CMK (cell line): Measurements from ENCODE around the gene TPD52L3.

Source experiments
- DNase-seq: peaks from one replicate; pipeline ENCODE4 v3.0.0-alpha.2; 2010; ENCODE audit warnings: low read depth

TPD52L3 gene

DNA sequence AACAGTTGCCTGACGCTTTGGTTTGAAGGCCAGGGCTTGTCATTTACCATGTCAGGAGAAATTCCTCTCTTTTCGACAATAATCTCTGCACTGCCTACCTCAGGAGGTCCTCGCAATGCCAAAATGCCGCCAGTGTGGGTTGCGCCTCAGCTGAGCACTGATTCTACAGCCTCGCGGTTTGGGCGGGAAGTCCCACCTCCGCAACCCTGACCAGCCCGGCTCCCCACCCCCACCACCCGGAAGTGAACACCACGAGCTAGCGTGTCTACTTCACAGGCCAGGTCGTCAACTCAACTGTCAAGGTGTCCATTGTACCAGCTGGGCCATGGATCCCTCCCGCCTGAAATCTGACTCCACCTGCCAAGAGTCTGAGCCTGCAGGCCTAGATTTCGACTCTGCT lies at the start of gene TPD52L3:
TPD52L3 (plus strand) TSS at position 273 of the 400 bp plus-strand sequence. CDS start 221 bp downstream, outside the sequence.
- DNase-seq: no peak

GRCh38 chr9:6301858-6302257 lies 26.3 kb upstream of the TPD52L3 start:
- no peak for DNase-seq

GRCh38 chr9:6302417-6302816 lies 25.8 kb upstream of the TPD52L3 start:
- no peak for DNase-seq

DNA sequence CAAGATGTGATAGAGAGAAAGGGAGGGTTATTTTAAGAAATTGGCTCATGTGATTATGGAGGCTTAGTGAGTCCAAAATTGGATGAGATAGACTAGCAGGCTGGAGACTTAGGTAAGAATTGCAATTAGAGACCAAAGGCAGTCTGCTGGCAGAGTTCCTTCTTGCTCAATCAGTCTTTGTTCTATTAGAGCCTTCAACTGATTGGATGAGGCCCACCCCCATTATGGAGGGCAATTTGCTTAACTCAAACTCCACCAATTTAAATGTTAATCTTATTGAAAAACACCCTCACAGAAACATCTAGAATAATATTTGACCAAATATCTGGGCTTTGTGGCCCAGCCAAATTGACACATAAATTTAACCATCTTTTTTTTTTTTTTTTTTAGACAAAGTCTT lies 23.9 kb upstream of the TPD52L3 start:
- DNase-seq: no peak

DNA sequence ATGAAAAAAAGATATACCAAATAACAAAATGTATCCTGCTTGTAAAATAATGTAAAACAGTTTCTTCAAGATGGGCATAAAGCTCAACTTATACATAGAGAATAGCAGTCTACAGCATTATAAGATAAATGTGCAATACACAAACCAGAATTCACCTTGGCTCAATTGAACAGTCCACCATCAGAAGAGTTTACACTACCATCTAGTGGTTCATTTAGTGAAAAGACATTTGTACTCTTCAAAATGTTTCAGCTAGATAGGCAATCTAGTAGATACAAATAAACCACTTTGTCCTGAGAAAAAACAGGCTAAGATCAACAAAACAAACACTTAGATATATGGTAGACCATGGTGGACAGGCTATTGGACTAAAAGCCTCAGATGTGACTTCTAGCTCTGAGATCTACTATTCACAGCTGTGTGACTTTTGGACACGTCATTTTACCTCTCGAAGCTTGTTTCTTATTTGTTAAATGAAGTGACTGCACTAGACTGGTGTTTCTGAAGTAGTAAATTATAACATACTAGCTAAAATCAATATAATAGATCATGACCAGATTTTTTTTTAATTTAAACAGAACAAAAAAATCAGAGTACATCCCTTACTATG lies 22.1 kb upstream of the TPD52L3 start:
- no peak for DNase-seq

GRCh38 chr9:6307551-6308096 lies 20.6 kb upstream of the TPD52L3 start:
- no peak for DNase-seq

- DNase-seq: no peak
These were observed 2.9 kb downstream of the TPD52L3 start for GRCh38 chr9:6330958-6331634.

DNA sequence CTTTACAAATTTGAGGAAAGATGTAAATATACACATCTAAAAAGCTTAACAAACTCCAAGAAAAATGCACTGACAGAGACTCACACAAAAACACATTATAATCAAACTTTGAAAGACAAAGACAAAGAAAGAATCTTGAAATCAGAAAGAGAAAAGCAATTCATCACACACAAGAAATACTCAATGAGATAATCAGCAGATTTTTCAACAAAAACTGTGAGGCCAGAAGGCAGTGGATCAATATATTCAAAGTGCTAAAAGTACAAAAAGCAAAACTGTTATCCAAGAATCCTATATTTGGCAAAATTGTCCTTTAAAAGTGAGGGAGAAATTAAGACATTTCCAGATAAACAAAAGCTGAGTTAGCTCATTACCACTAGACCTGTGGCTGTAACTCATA lies 6.1 kb downstream of the TPD52L3 start:
- no peak for DNase-seq

GRCh38 chr9:6348766-6349165 lies 20.6 kb downstream of the TPD52L3 start:
- DNase-seq: no peak

- DNase-seq: no peak
These were observed 23.6 kb downstream of the TPD52L3 start for GRCh38 chr9:6351737-6352136.

DNA sequence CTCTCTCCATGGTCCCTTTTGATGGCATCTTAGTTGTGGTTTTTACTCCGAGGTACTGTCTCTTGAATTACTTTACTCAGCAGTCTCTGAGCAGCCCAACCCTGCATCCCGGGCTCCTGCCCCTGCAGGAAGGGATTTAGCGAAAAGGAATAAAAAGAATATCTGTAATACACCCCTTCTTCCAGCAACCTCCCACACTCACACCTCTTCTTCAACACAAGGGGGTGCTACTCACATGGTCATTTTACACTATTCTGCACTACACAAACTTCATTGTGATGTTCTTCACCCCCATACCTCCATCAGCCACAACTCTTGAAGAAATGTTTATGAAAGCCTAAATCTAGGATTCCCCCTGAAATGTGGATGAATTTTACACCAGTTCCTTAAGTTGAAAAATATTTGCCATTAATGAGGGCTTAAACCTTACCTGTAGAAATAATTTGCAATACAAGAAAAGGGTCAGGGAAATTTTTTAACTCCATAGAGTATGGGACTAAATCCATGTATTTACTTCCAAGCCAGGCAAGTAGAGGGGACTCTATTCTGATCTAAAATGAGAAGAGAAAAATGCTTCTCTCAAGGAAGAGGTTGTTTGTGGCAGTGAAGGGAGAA lies 26.0 kb downstream of the TPD52L3 start:
- no peak for DNase-seq

DNA sequence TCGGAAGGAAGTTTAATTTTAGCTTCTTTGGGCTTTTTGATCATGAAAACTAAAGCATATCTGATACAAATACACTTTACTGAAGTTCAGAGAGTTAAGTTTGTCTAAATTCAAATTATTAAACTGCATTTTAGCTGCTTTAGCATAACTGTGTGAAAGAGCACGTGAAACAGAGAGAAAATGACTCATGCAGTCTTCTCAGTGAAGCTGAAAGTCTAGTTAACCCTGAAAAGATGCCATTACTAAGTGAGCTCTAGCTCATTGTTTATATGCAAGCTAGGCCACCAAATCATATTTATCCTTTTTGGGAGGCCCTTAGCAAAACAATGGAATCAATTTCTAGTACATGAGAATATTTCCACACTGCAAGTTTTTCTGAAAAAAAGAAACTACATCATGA lies 27.6 kb downstream of the TPD52L3 start:
- no peak for DNase-seq

DNA sequence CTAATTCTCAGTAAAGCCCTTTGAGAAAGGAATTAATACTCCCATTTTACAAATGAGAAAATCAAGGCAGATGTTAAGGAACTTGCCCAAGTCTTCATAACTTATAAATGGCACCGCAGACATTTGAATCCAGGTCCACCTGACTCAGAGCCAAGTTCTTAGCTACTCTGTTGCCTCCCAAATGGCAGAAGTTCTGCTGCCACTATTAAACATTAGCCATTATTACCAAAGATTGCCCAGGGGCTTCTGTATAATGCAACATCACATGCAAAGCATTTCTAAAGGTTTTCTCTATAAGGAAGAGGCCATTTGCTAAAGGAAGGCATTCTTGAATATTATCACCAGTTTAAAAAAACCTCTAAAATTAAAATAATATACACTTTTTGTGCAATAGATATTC lies 28.3 kb downstream of the TPD52L3 start:
- no peak for DNase-seq

- no peak for DNase-seq
These were observed 28.7 kb downstream of the TPD52L3 start for GRCh38 chr9:6356904-6357303.

DNA sequence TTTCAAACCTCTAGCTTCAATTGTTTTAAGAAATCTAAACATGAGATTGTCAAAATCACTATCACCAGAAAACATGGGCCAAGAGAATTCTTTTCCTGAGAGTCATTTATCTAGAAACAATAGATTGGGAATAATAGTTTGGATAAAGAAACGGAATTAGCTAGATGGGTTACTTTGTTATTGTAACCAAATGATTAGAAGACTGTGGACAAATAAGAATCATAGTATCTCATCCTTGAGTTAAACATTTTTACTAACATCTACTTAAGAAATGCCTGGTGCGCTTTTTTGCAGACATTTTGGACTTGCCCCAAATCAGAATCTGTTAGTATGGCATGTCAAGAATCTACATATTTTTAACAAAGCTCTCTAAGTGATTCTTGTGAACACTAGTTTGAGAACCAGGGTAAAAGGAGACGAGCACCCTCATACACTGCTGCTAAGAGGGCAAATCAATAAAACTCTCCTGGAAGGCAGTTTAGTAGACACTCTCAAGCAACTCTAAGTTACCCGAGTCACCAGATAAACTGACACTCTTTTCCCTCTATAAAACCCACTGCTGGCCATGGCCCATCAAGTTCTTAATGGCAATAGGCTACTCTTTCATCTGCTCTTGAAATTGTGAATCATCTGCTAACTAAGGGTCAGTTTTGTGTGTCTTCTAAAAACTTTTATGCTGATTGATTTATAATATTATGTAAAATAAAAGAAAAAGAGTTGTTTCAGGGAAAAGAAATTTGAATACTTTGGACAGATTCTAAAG lies 39.1 kb downstream of the TPD52L3 start:
- no peak for DNase-seq

- DNase-seq: no peak
These were observed 40.7 kb downstream of the TPD52L3 start for GRCh38 chr9:6368831-6369230.
